SU-DHL-6 (cell line): ENCODE data around the gene SCTR.

Experiments used
- H2AFZ ChIP-seq: fragments of 200-600 bp; sonication (generic); 2 replicates; pipeline ENCODE4 v1.6.1; 2014; ENCODE audit warnings: low read depth, mild to moderate bottlenecking, moderate library complexity, mixed read lengths, antibody characterized with exemption, low read length; ENCODE audit not compliant: severe bottlenecking
- H3F3A ChIP-seq: fragments of 200-600 bp; shearing (Covaris generic); 2 replicates; pipeline ENCODE4 v1.6.0; 2016; ENCODE audit warnings: antibody characterized with exemption, mild to moderate bottlenecking; ENCODE audit not compliant: insufficient read depth
- H3K27ac ChIP-seq: fragments of 200-600 bp; sonication (generic); 2 replicates; pipeline ENCODE4 v1.5.1; 2016; ENCODE audit warnings: low read depth, mild to moderate bottlenecking, low read length, moderate library complexity, mixed read lengths
- H3K27me3 ChIP-seq: fragments of 200-600 bp; sonication (generic), shearing (Covaris generic); 2 replicates; pipeline ENCODE4 v1.6.0; 2014; ENCODE audit warnings: mild to moderate bottlenecking, low read length
- H3K36me3 ChIP-seq: fragments of 200-600 bp; sonication (generic); 2 replicates; pipeline ENCODE4 v1.6.1; 2014; ENCODE audit warnings: mild to moderate bottlenecking, low read length, mixed read lengths
- H3K4me2 ChIP-seq: fragments of 300-600, 200-600 bp; shearing (Covaris generic), sonication (generic); 2 replicates; pipeline ENCODE4 v1.6.0; 2014; ENCODE audit warnings: low read length, low read depth, mild to moderate bottlenecking; ENCODE audit not compliant: poor library complexity, severe bottlenecking
- H3K4me3 ChIP-seq: fragments of 200-600 bp; sonication (generic); 2 replicates; pipeline ENCODE4 v1.5.1; 2014; ENCODE audit warnings: antibody characterized with exemption, low read length, mild to moderate bottlenecking, mixed read lengths; ENCODE audit not compliant: insufficient read depth, poor library complexity, severe bottlenecking
- H3K79me2 ChIP-seq: fragments of 200-600 bp; sonication (generic); 2 replicates; pipeline ENCODE4 v1.6.1; 2014; ENCODE audit warnings: mild to moderate bottlenecking, low read length, moderate library complexity; ENCODE audit not compliant: insufficient read depth
- H3K9ac ChIP-seq: fragments of 200-600 bp; sonication (generic); 2 replicates; pipeline ENCODE4 v1.7.0; 2014; ENCODE audit warnings: mild to moderate bottlenecking, low read length
- H3K9me2 ChIP-seq: fragments of 200-600 bp; sonication (generic); replicated peaks from 2 replicates; pipeline ENCODE4 v1.6.1; 2014; ENCODE audit warnings: low read length; ENCODE audit not compliant: insufficient read depth
- H3K9me3 ChIP-seq: fragments of 200-600 bp; sonication (generic); 2 replicates; pipeline ENCODE4 v1.6.1; 2014; ENCODE audit warnings: low read length, mixed read lengths; ENCODE audit not compliant: insufficient read depth
- H4K20me1 ChIP-seq: fragments of 200-600 bp; sonication (generic); 2 replicates; pipeline ENCODE4 v1.6.1; 2014; ENCODE audit warnings: low read depth, mild to moderate bottlenecking, antibody characterized with exemption, low read length, moderate library complexity, mixed read lengths
- CTCF ChIP-seq: fragments of 200-600 bp; sonication (generic); IDR thresholded peaks from one replicate; pipeline ENCODE4 v1.5.1; 2017; ENCODE audit warnings: antibody characterized with exemption, mild to moderate bottlenecking, low read length, moderate library complexity; ENCODE audit not compliant: insufficient read depth, poor library complexity, severe bottlenecking
- EZH2phosphoT487 ChIP-seq: fragments of 200-600 bp; sonication (generic), shearing (Covaris generic); conservative IDR thresholded peaks from 2 replicates; pipeline ENCODE4 v1.6.1; 2018; ENCODE audit warnings: mild to moderate bottlenecking, antibody characterized with exemption, low read length, moderate library complexity, mixed read lengths

Gene SCTR

GRCh38 chr2:119516121-119516520 is 8.2 kb downstream of the SCTR start:
- no peak overlapping the region for H2AFZ ChIP-seq
- no peak for TF ChIP-seq EZH2phosphoT487
- no peak for TF ChIP-seq CTCF
- H3K9ac ChIP-seq, result no peak overlapping the region
- no peaks in the 10 kb centered on the region for H3K36me3 ChIP-seq
- no peaks in the 10 kb centered on the region for H3K79me2 ChIP-seq
- H3K4me3 ChIP-seq, result no peak overlapping the region
- no peaks in the 10 kb centered on the region for H3K27me3 ChIP-seq
- no peak overlapping the region for H3K27ac ChIP-seq
- no peak overlapping the region for H3K4me2 ChIP-seq
- no peaks in the 10 kb centered on the region for H3K9me2 ChIP-seq
- H4K20me1 ChIP-seq, result no peaks in the 10 kb centered on the region
- no peaks in the 10 kb centered on the region for H3F3A ChIP-seq
- H3K9me3 ChIP-seq, result no peaks in the 10 kb centered on the region

- no peak for TF ChIP-seq EZH2phosphoT487
- no peak for TF ChIP-seq CTCF
Observed at GRCh38 chr2:119513832-119514231, 10.5 kb downstream of the SCTR start.

DNA sequence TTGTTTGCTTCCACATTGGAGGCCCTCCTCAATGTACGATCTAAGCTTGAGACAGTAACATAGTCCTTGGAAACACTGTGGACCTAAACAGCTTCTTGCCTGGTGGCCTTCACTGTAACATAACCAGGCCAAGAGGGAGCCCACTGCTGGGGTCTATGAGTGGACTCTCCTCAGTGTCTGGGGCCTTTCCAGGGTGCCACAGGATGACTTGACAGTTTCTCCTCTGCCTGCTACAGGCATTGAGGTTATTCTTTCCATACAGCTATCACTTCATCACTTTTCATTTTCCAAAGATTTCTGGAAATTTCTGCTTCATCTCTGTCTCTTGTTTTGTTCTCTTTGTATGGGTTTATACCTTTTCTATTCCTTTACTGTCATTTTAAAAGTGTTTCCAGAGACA is 11.3 kb downstream of the SCTR start:
- no peaks in the 10 kb centered on the region for H3F3A ChIP-seq
- H3K4me2 ChIP-seq, result no peak overlapping the region
- no peaks in the 10 kb centered on the region for H3K79me2 ChIP-seq
- no peak overlapping the region for H2AFZ ChIP-seq
- H4K20me1 ChIP-seq, result no peaks in the 10 kb centered on the region
- H3K9me2 ChIP-seq, result no peaks in the 10 kb centered on the region
- no peaks in the 10 kb centered on the region for H3K36me3 ChIP-seq
- TF ChIP-seq CTCF (no peak), EZH2phosphoT487 (no peak)
- H3K27ac ChIP-seq, result no peak overlapping the region
- H3K9ac ChIP-seq, result no peak overlapping the region
- H3K27me3 ChIP-seq, result no peaks in the 10 kb centered on the region
- H3K4me3 ChIP-seq, result no peak overlapping the region
- no peaks in the 10 kb centered on the region for H3K9me3 ChIP-seq

More at GRCh38 chr2:119513832-119514231, 10.5 kb downstream of the SCTR start:
- H3K9me2 ChIP-seq, result no peaks in the 10 kb centered on the region
- no peak overlapping the region for H3K4me3 ChIP-seq
- H3K36me3 ChIP-seq, result no peaks in the 10 kb centered on the region
- no peaks in the 10 kb centered on the region for H3K79me2 ChIP-seq
- H4K20me1 ChIP-seq, result no peaks in the 10 kb centered on the region
- H3K27ac ChIP-seq, result no peak overlapping the region
- H3K9ac ChIP-seq, result no peak overlapping the region
- no peaks in the 10 kb centered on the region for H3K9me3 ChIP-seq
- H2AFZ ChIP-seq, result no peak overlapping the region
- no peaks in the 10 kb centered on the region for H3F3A ChIP-seq
- H3K27me3 ChIP-seq, result no peaks in the 10 kb centered on the region
- no peak overlapping the region for H3K4me2 ChIP-seq
